ENCODE data around the gene LYZL6. TPM values are rescaled to one million over a fixed set of nuclear protein-coding genes. Genes with fewer than 3 reads are reported as not detected.

LYZL6 gene
- total RNA-seq, 1 donor from 2014 or later, result not detected

Other genes with a start within 250 kb of the LYZL6 start
- gene RASL10B, start 212.1 kb downstream of the LYZL6 start, total RNA-seq, result 1.1 and 1.3 TPM in 2 replicates
- gene GAS2L2, start 190.5 kb downstream of the LYZL6 start, total RNA-seq, result 0.08 TPM in 1 of 2 replicates, not detected in the other
- not detected in 2 replicates for gene C17orf50, start 182.8 kb downstream of the LYZL6 start, total RNA-seq
- 0.42 and 0.99 TPM in 2 replicates for gene MMP28, start 148.1 kb downstream of the LYZL6 start, total RNA-seq
- 25.1 and 25.7 TPM in 2 replicates for gene TAF15, start 134.2 kb downstream of the LYZL6 start, total RNA-seq
- not detected in 2 replicates for gene HEATR9, start 74.8 kb downstream of the LYZL6 start, total RNA-seq
- gene CCL5, start 63.4 kb downstream of the LYZL6 start, total RNA-seq, result 0.11 and 0.62 TPM in 2 replicates
- gene RDM1, start 12.9 kb downstream of the LYZL6 start, total RNA-seq, result not detected in 2 replicates
- gene CCL16, start 37.8 kb upstream of the LYZL6 start, total RNA-seq, result not detected in 2 replicates
- not detected in 2 replicates for gene CCL14, start 43.0 kb upstream of the LYZL6 start, total RNA-seq
- gene CCL15, start 57.8 kb upstream of the LYZL6 start, total RNA-seq, result not detected in 2 replicates
- gene CCL23, start 74.3 kb upstream of the LYZL6 start, total RNA-seq, result not detected in 2 replicates
- not detected in 2 replicates for gene CCL18, start 120.6 kb upstream of the LYZL6 start, total RNA-seq
- gene CCL3, start 146.4 kb upstream of the LYZL6 start, total RNA-seq, result 1.5 TPM in 1 of 2 replicates, not detected in the other
- gene CCL4, start 160.1 kb upstream of the LYZL6 start, total RNA-seq, result not detected in 2 replicates
- 2.2 and 2.4 TPM in 2 replicates for gene TBC1D3B, start 232.9 kb upstream of the LYZL6 start, total RNA-seq

Data from myocyte (in vitro differentiated cells).